ENCODE data around the gene SPATA21. TPM values are rescaled to one million over a fixed set of nuclear protein-coding genes. Genes with fewer than 3 reads are reported as not detected.
A peak's percentile ranks its signal among the peaks of the same experiment; 100 is the strongest.

SPATA21 gene
- total RNA-seq, 1 experiment from 2014 or later, result not detected

DNA sequence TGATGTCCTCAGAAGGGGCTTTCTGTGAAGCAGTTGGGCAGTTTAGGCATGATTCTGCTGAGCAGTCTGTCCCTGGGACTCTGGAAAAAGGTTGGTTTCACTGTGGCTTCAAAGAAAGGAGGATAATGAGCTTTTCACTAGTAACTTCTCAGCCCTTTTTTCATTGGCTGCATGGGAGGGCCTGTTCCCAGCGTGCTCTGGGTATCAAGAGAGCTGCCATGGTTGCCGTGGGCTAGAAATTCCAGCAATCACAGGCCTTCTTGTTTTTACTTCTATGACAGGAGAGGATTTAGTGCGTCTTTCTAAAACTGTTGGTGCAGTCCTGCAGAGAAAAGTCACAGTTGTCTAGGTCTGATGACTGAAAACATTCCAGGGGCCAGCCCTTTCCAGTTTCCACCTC is 63.0 kb downstream of the SPATA21 start:
- Histone ChIP-seq H3K4ac (ENCODE audit: low read depth, low read length) (no peak overlapping the region), H3K9me3 (ENCODE audit: control insufficient read depth, low read depth, low read length) (no peaks in the 10 kb centered on the region), H3K27ac (ENCODE audit: insufficient read length, low read depth, low read length) (no peak overlapping the region), H2AK5ac (ENCODE audit: insufficient read length, low read length) (no peak overlapping the region), H3K23ac (ENCODE audit: insufficient read length, low read depth, low read length) (no peak overlapping the region), H2BK20ac (ENCODE audit: low read depth, low read length, poor library complexity, severe bottlenecking) (no peak overlapping the region), H3K23me2 (ENCODE audit: insufficient read length, low read depth, low read length, poor library complexity, severe bottlenecking) (no peaks in the 10 kb centered on the region), H2BK5ac (ENCODE audit: insufficient read length, low read length) (no peak overlapping the region), H3T11ph (ENCODE audit: low read length) (no peak overlapping the region), H2BK12ac (ENCODE audit: insufficient read length, low read depth, low read length) (no peak overlapping the region), H3K79me2 (ENCODE audit: insufficient read depth, low read length) (peaks cover 60% of the 10 kb centered on the region; the same call in 1 of the 2 replicates), H3K79me1 (ENCODE audit: insufficient read depth, low read depth, low read length, poor library complexity, severe bottlenecking) (peaks cover 11% of the 10 kb centered on the region), H4K8ac (replicated peaks; ENCODE audit: insufficient read length, low read depth, low read length) (no peak overlapping the region), H3K4me2 (ENCODE audit: insufficient read depth, insufficient read length, low read length) (no peak overlapping the region), H4K91ac (ENCODE audit: insufficient read length, low read depth, low read length) (no peak overlapping the region), H3K18ac (ENCODE audit: insufficient read length, low read depth, low read length) (no peak overlapping the region), H2AFZ (ENCODE audit: low read length) (no peak overlapping the region), H2BK120ac (ENCODE audit: low read depth, low read length, poor library complexity, severe bottlenecking) (peak overlapping the region; percentile 23), H3K9ac (ENCODE audit: extremely low read depth, insufficient read length, low read length) (no peak overlapping the region), H2BK15ac (ENCODE audit: low read depth, low read length) (no peak overlapping the region), H3K27me3 (ENCODE audit: insufficient read depth, low read length) (no peaks in the 10 kb centered on the region), H3K4me1 (ENCODE audit: insufficient read depth, low read length) (no peaks in the 10 kb centered on the region; the same call in 1 of the 2 replicates), H4K5ac (ENCODE audit: insufficient read length, low read depth, low read length) (no peak overlapping the region), H4K20me1 (ENCODE audit: control insufficient read depth, insufficient read depth, insufficient read length) (no peaks in the 10 kb centered on the region), H3K14ac (ENCODE audit: insufficient read depth, low read length) (no peak overlapping the region), H3K56ac (ENCODE audit: insufficient read length, low read depth, low read length) (no peak overlapping the region)
- Mint-ChIP-seq H3K27ac (peak overlapping the region in 2 of 3 experiments; percentile 70 to 73; a peak in 5 of 7 replicates), H3K27me3 (ENCODE audit: low read depth) (no peaks in the 10 kb centered on the region), H3K4me1 (peaks cover 36 to 38% of the 10 kb centered on the region in 2 experiments), H3K4me3 (no peak overlapping the region), H3K9me3 (no peaks in the 10 kb centered on the region), H3K36me3 (ENCODE audit: insufficient read depth in 1 of 3, low read depth in 3 of 3) (peaks cover 0 to 14% (median 14%) of the 10 kb centered on the region in 3 experiments; a peak in 6 of 7 replicates)
- DNase-seq, result no peak
- TF ChIP-seq, protein P1, sequence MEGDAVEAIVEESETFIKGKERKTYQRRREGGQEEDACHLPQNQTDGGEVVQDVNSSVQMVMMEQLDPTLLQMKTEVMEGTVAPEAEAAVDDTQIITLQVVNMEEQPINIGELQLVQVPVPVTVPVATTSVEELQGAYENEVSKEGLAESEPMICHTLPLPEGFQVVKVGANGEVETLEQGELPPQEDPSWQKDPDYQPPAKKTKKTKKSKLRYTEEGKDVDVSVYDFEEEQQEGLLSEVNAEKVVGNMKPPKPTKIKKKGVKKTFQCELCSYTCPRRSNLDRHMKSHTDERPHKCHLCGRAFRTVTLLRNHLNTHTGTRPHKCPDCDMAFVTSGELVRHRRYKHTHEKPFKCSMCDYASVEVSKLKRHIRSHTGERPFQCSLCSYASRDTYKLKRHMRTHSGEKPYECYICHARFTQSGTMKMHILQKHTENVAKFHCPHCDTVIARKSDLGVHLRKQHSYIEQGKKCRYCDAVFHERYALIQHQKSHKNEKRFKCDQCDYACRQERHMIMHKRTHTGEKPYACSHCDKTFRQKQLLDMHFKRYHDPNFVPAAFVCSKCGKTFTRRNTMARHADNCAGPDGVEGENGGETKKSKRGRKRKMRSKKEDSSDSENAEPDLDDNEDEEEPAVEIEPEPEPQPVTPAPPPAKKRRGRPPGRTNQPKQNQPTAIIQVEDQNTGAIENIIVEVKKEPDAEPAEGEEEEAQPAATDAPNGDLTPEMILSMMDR (conservative IDR thresholded peaks at IDR 0.05), result no peak
- WGBS (ENCODE audit: extremely low coverage, insufficient read length, low lambda C conversion rate), result no CpG with 5 or more reads among the region's 3 CpGs
